ENCODE data around the gene MICAL2.

MICAL2 gene

GRCh38 chr11:12079726-12080556, 30.4 kb upstream of the MICAL2 start:
- no peak for DNase-seq

- DNase-seq, result no peak
These were observed 27.0 kb upstream of the MICAL2 start for GRCh38 chr11:12083380-12083779.

GRCh38 chr11:12084256-12084655, 26.1 kb upstream of the MICAL2 start:
- no peak for DNase-seq

GRCh38 chr11:12085371-12086251, 24.8 kb upstream of the MICAL2 start:
- DNase-seq, result no peak

GRCh38 chr11:12086271-12087074, 23.9 kb upstream of the MICAL2 start:
- no peak for DNase-seq

GRCh38 chr11:12087075-12088004, 23.1 kb upstream of the MICAL2 start:
- no peak for DNase-seq

GRCh38 chr11:12088047-12088481, 22.3 kb upstream of the MICAL2 start:
- no peak for DNase-seq

- no peak for DNase-seq
These were observed 21.9 kb upstream of the MICAL2 start for GRCh38 chr11:12088531-12088930.

GRCh38 chr11:12089041-12089440, 21.3 kb upstream of the MICAL2 start:
- DNase-seq, result no peak

- DNase-seq, result no peak
These were observed 20.9 kb upstream of the MICAL2 start for GRCh38 chr11:12089473-12089872.

GRCh38 chr11:12090061-12090591, 20.3 kb upstream of the MICAL2 start:
- no peak for DNase-seq

GRCh38 chr11:12090761-12091258, 19.6 kb upstream of the MICAL2 start:
- DNase-seq, result no peak

GRCh38 chr11:12091956-12092558, 18.3 kb upstream of the MICAL2 start:
- no peak for DNase-seq

- peak; percentile 40 for DNase-seq
These were observed 17.7 kb upstream of the MICAL2 start for GRCh38 chr11:12092714-12093113.

- no peak for DNase-seq
These were observed 15.3 kb upstream of the MICAL2 start for GRCh38 chr11:12094872-12095800.

- no peak for DNase-seq
These were observed 13.2 kb upstream of the MICAL2 start for GRCh38 chr11:12097219-12097618.

- DNase-seq, result no peak
These were observed 11.8 kb upstream of the MICAL2 start for GRCh38 chr11:12098601-12099000.

GRCh38 chr11:12099132-12099873, 11.1 kb upstream of the MICAL2 start:
- DNase-seq, result no peak

- no peak for DNase-seq
These were observed 10.0 kb upstream of the MICAL2 start for GRCh38 chr11:12100429-12100828.

Data from retina (tissue), 1 donor.